Fibroblast of skin of back (primary cell): Measurements from ENCODE around the gene FRMD7. TPM values are rescaled to one million over a fixed set of nuclear protein-coding genes. Genes with fewer than 3 reads are reported as not detected.
A peak's percentile ranks its signal among the peaks of the same experiment; 100 is the strongest.
"Not testable (repeated sequence)": the region's sequence is repeated elsewhere in the genome, so short reads cannot be mapped to it uniquely, and the experiment has no call there.

Source experiments
- DNase-seq: peaks from one replicate; pipeline ENCODE4 v3.0.0-alpha.2; 2013
- polyA plus RNA-seq, 2 experiments: library from polyadenylated mRNA; unstranded; fragments of 120-200 nt; gene quantifications; one replicate each; pipeline ENCODE4 v1.2.1, GENCODE V29; 2013; ENCODE audit not compliant: insufficient read length in 2 of 2

FRMD7 gene, protein sequence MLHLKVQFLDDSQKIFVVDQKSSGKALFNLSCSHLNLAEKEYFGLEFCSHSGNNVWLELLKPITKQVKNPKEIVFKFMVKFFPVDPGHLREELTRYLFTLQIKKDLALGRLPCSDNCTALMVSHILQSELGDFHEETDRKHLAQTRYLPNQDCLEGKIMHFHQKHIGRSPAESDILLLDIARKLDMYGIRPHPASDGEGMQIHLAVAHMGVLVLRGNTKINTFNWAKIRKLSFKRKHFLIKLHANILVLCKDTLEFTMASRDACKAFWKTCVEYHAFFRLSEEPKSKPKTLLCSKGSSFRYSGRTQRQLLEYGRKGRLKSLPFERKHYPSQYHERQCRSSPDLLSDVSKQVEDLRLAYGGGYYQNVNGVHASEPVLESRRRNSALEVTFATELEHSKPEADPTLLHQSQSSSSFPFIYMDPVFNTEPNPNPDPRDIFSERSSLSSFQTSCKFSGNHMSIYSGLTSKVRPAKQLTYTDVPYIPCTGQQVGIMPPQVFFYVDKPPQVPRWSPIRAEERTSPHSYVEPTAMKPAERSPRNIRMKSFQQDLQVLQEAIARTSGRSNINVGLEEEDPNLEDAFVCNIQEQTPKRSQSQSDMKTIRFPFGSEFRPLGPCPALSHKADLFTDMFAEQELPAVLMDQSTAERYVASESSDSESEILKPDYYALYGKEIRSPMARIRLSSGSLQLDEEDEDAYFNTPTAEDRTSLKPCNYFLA
- polyA plus RNA-seq (2013, experiment 1 of 2; ENCODE audit: insufficient read length) = not detected
- polyA plus RNA-seq (2013, experiment 2 of 2; ENCODE audit: insufficient read length) = not detected

- peak; percentile 52 for DNase-seq
Measured at GRCh38 chrX:132127743-132128142, at the start of gene FRMD7. Gene FRMD7 (minus strand): TSS chrX:132128020. CDS start chrX:132127844, 176 bp downstream.

GRCh38 chrX:132173647-132174046, 45.8 kb upstream of the FRMD7 start:
- no peak for DNase-seq

GRCh38 chrX:132171881-132172280, 44.1 kb upstream of the FRMD7 start:
- DNase-seq = no peak

GRCh38 chrX:132171478-132171877, 43.7 kb upstream of the FRMD7 start:
- no peak for DNase-seq

DNA sequence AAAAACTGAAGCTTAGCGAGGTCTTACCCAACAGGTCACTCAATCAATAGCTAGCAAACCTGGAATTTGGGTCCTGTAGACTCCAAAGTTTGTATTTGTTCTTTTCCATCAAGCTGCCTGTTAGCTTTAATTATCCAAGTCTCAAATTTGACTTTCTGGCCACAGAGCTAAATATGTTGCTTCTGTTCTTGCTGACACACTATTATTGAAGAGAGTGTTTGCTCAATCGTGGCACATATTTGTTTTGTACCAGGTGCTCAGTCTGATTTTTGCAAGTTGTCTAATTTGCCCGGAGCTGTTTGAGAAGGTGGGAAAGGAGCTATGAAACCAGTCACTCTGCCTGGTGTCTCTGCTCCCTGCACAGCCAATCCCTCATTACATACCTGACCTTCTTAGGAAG, 41.7 kb upstream of the FRMD7 start:
- DNase-seq = no peak

DNA sequence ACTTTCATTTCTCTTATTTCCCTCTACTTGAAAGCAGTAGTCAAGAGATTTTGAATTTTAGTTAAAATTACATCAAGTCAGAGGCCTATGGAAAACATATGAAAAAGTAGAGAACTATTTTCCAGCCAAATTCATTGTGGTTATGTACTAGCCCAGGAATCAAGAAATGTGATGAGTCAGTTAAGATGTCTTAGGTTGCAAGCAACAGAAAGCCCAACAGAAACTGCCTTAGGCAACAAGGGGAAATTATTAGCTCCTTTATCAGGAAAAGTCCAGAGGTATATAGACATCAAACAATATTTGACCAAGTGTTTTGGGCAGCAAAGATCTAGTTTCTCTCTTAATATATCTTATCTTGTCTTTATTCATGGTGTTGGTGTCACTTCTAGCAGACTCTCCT, 37.8 kb upstream of the FRMD7 start:
- peak; percentile 13 for DNase-seq

GRCh38 chrX:132165005-132165404, 37.2 kb upstream of the FRMD7 start:
- no peak for DNase-seq

DNA sequence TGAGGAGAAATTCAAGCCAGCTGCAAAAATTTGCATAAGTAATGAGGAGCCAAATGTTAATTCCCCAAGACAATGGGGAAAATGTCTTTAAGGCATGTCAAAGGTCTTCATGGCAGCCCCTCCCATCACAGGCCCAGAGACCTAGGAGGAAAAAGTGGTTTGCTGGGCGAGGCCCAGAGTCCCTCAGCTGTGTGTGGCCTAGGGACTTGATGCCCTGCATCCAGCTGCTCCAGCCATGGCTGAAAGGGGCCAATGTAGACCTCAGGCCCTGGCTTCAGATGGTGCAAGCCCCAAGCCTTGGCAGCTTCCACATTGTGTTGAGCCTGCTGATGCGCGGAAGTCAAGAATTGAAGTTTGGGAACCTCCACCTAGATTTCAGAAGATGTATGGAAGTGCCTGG, 35.3 kb upstream of the FRMD7 start:
- not testable (repeated sequence) for DNase-seq

- no peak for DNase-seq
Measured at GRCh38 chrX:132153166-132153565, 25.3 kb upstream of the FRMD7 start.

- no peak for DNase-seq
Measured at GRCh38 chrX:132146456-132146855, 18.6 kb upstream of the FRMD7 start.

DNA sequence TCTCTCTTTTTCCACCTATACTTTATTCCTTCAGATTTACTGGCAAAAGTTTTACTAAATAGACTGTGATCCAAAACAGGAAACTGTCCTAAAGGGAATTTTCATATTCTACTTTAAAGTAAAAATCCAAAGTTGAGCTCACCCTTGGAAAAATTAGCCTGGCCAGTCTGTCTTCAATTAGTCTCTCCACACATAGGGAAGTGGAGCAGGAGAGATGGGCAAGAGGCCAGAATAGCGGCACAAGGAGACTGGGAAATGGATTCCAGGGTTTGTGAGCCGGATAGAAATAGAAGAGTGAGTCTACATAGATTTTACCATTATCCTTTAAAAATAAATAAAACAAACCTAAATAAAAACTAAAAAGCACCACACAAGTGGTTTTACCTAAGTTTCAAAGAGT, 16.2 kb upstream of the FRMD7 start:
- no peak for DNase-seq

DNA sequence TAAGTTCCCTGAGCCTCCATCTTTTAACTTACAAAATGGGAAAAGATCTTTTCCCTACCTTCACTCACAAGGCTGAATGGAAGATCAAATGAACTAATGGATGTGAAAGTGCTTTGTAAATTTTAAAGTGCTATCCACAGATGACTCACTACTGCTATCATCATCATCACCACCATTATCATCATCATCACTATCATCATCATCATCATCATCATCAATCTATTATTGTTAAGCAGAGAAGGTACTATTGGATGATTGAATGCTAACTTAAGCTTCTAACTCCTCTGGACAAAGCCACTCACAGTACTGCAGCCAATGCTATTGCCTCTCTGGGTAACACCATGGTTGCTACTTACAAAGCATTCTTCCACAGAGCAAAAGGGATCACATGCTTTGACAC, 1.9 kb downstream of the FRMD7 start:
- no peak for DNase-seq

GRCh38 chrX:132120913-132121312, 6.9 kb downstream of the FRMD7 start:
- no peak for DNase-seq

DNA sequence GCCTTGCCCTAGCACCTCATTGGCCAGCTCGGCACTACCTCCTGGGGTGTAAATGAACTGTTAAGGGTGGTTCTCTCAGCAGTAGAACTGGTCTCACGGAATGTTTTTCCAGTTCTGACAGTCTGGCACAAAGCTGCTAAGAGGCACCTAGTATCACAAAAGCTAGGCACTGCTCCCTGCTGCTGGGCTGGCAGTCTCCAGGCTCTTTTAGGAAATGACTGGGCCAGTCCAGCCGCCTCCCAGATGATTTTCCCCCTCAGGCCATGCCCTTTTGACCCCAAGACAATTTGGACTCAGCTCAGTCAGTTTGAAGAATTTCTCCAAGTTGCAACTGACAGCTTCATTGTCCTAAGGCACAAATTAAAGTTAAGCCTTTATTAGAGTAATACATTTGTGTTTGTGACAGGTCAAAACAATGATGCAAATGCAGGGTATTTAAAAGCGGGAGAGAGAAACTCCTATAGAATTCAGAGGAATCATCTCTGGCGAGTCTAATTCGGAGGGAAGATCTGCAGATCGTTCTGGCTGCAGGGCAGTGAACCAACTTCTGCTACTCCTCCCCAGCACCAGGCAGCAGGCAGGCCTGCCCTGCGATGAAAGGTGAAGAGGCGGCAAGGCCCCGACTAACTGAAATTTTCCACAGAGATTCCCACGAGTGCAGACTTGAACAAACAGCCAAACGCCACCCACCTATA, 7.9 kb downstream of the FRMD7 start:
- DNase-seq = no peak

DNA sequence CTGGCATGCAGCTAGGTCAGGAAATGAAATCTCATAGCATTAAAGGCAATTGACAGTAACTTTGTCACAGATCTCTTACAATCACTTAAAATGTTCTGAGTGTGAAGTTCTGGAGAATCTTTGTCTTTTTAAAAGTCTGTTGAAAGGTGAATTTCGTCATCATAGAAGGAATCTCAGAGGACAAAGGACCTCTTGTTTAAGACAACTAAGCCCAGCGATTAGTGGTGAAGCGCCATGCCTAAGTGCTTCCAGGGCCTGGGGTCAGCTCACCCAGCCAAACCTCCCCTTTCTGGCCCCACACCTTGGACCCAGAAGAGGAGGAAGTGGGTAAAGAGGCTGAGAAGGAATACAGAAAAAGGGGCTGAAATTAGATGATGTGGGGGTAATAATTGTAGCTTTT, 8.5 kb downstream of the FRMD7 start:
- no peak for DNase-seq

DNA sequence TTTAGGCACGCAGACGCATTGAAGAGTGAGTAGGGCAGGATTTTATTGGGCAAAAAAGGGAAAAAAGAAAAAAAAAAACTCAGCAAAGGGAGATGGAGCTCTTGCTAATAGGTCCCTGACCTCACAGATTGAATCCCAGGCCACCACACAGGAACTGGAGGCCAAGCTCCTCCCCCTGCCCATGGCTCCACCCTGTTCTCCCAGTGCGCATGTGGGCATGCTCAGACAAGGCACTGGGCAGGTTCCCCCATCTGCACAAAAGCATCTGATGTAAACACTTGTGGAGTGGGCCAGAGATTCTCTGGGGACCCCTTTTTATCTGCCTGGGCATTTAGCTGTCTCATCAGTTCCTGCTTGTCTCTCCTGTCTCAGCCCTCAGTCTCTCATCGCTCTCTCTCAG, 9.5 kb downstream of the FRMD7 start:
- no peak for DNase-seq

DNA sequence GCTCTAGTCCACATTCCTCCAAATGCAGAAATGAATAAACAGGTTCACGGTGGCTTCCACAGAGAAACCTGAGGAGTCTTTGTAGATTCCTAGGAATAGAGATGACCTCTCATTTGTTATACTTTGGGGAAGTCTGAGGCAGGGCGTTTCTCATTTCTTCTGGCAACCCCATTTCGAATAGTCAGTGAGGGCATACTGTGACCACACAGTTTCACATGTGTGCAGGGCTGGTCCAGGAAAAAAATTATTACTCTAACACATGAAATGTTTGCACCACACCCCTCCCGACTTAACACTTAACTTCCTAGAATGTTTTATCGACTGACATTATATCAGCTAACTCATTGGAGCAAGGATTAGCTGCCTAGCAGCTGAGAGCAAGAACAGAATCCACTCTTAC, 12.0 kb downstream of the FRMD7 start:
- no peak for DNase-seq

GRCh38 chrX:132114607-132115006, 13.2 kb downstream of the FRMD7 start:
- no peak for DNase-seq

DNA sequence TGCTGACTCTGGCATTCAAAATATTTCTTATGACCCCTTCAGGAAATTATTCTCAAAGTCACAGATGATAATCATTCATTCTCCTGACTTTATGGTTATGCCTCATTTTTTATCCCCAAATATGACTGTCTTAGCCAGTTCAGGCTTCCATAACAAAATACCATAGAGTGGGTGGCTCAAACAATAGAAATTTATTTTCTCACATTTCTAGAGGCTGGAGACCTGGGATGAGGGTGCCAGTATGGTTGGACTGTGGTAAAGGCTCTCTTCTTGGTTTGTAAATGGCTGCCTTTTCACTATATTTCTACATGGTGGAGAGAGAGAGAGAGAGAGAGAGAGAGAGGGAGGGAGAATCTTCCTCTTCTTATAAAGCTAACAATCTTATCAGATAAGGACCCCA, 20.5 kb downstream of the FRMD7 start:
- DNase-seq = no peak

DNA sequence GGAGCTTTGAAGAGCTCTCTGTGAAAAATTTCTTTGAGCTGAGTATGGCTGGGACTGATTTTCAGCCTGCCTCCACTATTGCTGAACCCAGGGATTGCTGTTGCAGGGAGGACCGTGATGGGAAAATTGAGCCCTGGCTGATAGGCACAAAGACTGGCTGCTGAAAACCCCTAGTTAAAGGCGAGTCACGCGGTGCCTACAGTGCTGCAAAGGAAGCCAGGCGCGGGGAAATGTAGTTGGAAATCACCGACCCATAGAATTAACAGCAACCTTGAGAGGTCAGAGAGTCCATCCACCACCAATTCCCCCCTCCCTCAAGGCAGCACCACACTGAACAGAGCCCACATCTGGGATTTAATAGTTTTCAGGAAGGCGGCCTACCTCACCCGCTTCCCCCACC, 26.0 kb downstream of the FRMD7 start:
- no peak for DNase-seq

- DNase-seq = no peak
Measured at GRCh38 chrX:132101206-132101605, 26.6 kb downstream of the FRMD7 start.

DNA sequence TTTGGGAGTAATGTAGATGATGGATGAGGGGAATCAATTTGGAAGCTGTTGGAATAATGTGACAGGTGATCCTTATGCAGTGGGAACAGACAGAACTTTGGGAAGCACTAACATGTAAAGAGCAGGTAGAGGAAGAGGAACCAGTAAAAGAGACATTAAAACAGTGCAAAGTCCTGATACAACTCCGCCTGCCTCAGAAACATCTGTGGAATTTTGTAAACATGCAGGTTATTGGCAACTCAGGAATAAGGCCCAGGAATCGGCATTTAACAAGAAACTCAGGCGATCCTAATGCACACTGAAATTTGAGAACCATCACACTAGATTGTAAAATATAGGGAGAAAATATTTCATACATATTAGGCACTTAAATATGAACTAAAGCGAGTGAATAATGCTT, 29.1 kb downstream of the FRMD7 start:
- not testable (repeated sequence) for DNase-seq

DNA sequence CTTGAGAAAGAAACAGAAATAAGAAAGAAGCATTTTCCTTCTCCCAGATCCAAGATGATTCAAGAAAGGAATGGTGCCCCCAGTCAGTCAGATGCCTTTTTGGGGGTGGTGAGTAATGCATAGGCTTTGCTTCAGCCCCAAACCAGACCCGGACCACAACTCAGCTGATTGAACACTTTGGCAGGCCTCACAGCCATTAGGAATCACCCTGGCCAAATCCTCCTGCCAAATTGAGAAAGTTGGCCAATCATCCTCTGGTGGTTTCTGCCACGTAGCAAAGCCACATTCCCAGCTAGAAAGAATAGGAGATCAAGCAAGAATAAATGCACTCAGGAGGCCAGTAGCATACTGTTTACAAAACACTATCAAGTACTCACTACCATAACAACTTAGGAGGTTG, 33.7 kb downstream of the FRMD7 start:
- DNase-seq = no peak
